Thymus (tissue), 11 donors: ENCODE measurements around the gene MEGF8. TPM values are rescaled to one million over a fixed set of nuclear protein-coding genes. Genes with fewer than 3 reads are reported as not detected.
A peak's percentile ranks its signal among the peaks of the same experiment; 100 is the strongest.

Source experiments
- DNase-seq, 9 donors: peaks; one replicate each; pipeline ENCODE4 v3.0.0-alpha.2; 2013; ENCODE audit warnings: low spot score in 9 of 9, low read depth in 6 of 9, missing footprints in 1 of 9
- H3K27ac ChIP-seq, 2 donors: one replicate each; pipeline ENCODE4 v1.5.1; 2013; ENCODE audit warnings: control low read depth in 1 of 2, low read depth in 1 of 2, low read length in 1 of 2, mild to moderate bottlenecking in 1 of 2, moderate library complexity in 1 of 2
- H3K27me3 ChIP-seq, 2 donors: one replicate each; pipeline ENCODE4 v1.5.1; 2013; ENCODE audit warnings: low read length in 1 of 2; ENCODE audit not compliant: control insufficient read depth in 2 of 2, insufficient read depth in 1 of 2
- H3K36me3 ChIP-seq, 2 donors: one replicate each; pipeline ENCODE4 v1.5.1; 2013; ENCODE audit warnings: low read length in 1 of 2, mild to moderate bottlenecking in 1 of 2, moderate library complexity in 1 of 2; ENCODE audit not compliant: control insufficient read depth in 2 of 2, insufficient read depth in 2 of 2
- H3K4me1 ChIP-seq, 2 donors: one replicate each; pipeline ENCODE4 v1.5.1; 2013; ENCODE audit warnings: low read length in 2 of 2; ENCODE audit not compliant: control insufficient read depth in 2 of 2, insufficient read depth in 2 of 2
- H3K4me3 ChIP-seq, 2 donors: one replicate each; pipeline ENCODE4 v1.5.1; 2013; ENCODE audit warnings: low read length in 2 of 2, control low read depth in 1 of 2, mild to moderate bottlenecking in 1 of 2
- H3K9me3 ChIP-seq, 2 donors: one replicate each; pipeline ENCODE4 v1.5.1; 2013; ENCODE audit warnings: low read length in 1 of 2, mild to moderate bottlenecking in 1 of 2; ENCODE audit not compliant: control insufficient read depth in 2 of 2, insufficient read depth in 1 of 2
- WGBS: extraction: QIAGEN DNeasy Blood & Tissue Kit; methylation state at CpG from one replicate; pipeline ENCODE4 v1.1.7; 2013; 5-methylcytosine and 5-hydroxymethylcytosine counted together
- polyA plus RNA-seq: library from polyadenylated mRNA; stranded (reverse); fragments of 200-250 nt; gene quantifications from one replicate; pipeline ENCODE4 v1.2.3, GENCODE V29; 2013
- total RNA-seq: library from RNA; stranded (reverse); fragments of 120-200 nt; gene quantifications from one replicate; pipeline ENCODE4 v1.2.4, GENCODE V29; 2013
- donor health status: healthy.

Gene MEGF8
- total and polyA plus RNA-seq, 2 donors: 2.7 to 5.5 TPM

GRCh38 chr19:42362891-42363440, 37.5 kb downstream of the MEGF8 start:
- H3K4me3 ChIP-seq: no peak overlapping the region
- peaks cover 0 to 10% of the 10 kb centered on the region in 2 donors for H3K36me3 ChIP-seq
- no peaks in the 10 kb centered on the region for H3K27me3 ChIP-seq
- no peaks in the 10 kb centered on the region for H3K4me1 ChIP-seq
- DNase-seq: no peak
- 98% methylated on average over 13 of the region's 13 CpGs for WGBS
- H3K9me3 ChIP-seq: peaks cover 0 to 9% of the 10 kb centered on the region in 2 donors
- no peak overlapping the region for H3K27ac ChIP-seq

GRCh38 chr19:42363614-42364346, 38.3 kb downstream of the MEGF8 start:
- WGBS: 94% methylated on average over 17 of the region's 17 CpGs
- peaks cover 0 to 10% of the 10 kb centered on the region in 2 donors for H3K36me3 ChIP-seq

GRCh38 chr19:42366673-42367072, 41.2 kb downstream of the MEGF8 start:
- no peak for DNase-seq
- Histone ChIP-seq H3K4me1 (no peaks in the 10 kb centered on the region), H3K27ac (no peak overlapping the region), H3K36me3 (peaks cover 0 to 10% of the 10 kb centered on the region in 2 donors), H3K4me3 (no peak overlapping the region), H3K9me3 (peaks cover 0 to 9% of the 10 kb centered on the region in 2 donors), H3K27me3 (no peaks in the 10 kb centered on the region)
- 95% methylated on average over 1 of the region's 1 CpG for WGBS

More at GRCh38 chr19:42363614-42364346, 38.3 kb downstream of the MEGF8 start:
- Histone ChIP-seq H3K9me3 (peaks cover 0 to 9% of the 10 kb centered on the region in 2 donors), H3K27me3 (no peaks in the 10 kb centered on the region), H3K4me1 (no peaks in the 10 kb centered on the region), H3K4me3 (no peak overlapping the region), H3K27ac (no peak overlapping the region)
- no peak for DNase-seq

GRCh38 chr19:42367929-42368328, 42.5 kb downstream of the MEGF8 start:
- Histone ChIP-seq H3K36me3 (peaks cover 0 to 10% of the 10 kb centered on the region in 2 donors), H3K27me3 (no peaks in the 10 kb centered on the region), H3K9me3 (peaks cover 0 to 9% of the 10 kb centered on the region in 2 donors), H3K27ac (no peak overlapping the region), H3K4me1 (no peaks in the 10 kb centered on the region), H3K4me3 (no peak overlapping the region)
- DNase-seq: no peak
- 98% methylated on average over 4 of the region's 4 CpGs for WGBS

- no peak for DNase-seq
- Histone ChIP-seq H3K27me3 (no peaks in the 10 kb centered on the region), H3K27ac (no peak overlapping the region), H3K4me1 (no peaks in the 10 kb centered on the region), H3K4me3 (no peak overlapping the region), H3K36me3 (peaks cover 0 to 7% of the 10 kb centered on the region in 2 donors), H3K9me3 (peaks cover 0 to 9% of the 10 kb centered on the region in 2 donors)
- WGBS: 98% methylated on average over 11 of the region's 11 CpGs
These were observed 42.9 kb downstream of the MEGF8 start for GRCh38 chr19:42368360-42368759.

- 97% methylated on average over 15 of the region's 15 CpGs for WGBS
- Histone ChIP-seq H3K27me3 (no peaks in the 10 kb centered on the region), H3K4me3 (no peak overlapping the region), H3K4me1 (no peaks in the 10 kb centered on the region), H3K27ac (no peak overlapping the region), H3K9me3 (peaks cover 0 to 7% of the 10 kb centered on the region in 2 donors), H3K36me3 (peaks cover 0 to 4% of the 10 kb centered on the region in 2 donors)
- no peak for DNase-seq
These were observed 43.3 kb downstream of the MEGF8 start for GRCh38 chr19:42368765-42369164.

- H3K27me3 ChIP-seq: no peaks in the 10 kb centered on the region
- WGBS: 98% methylated on average over 27 of the region's 27 CpGs
- no peaks in the 10 kb centered on the region for H3K9me3 ChIP-seq
- no peak for DNase-seq
- H3K36me3 ChIP-seq: no peaks in the 10 kb centered on the region
- H3K4me1 ChIP-seq: no peaks in the 10 kb centered on the region
- no peak overlapping the region for H3K4me3 ChIP-seq
- H3K27ac ChIP-seq: no peak overlapping the region
These were observed 44.1 kb downstream of the MEGF8 start for GRCh38 chr19:42369433-42370067.

GRCh38 chr19:42370068-42370520, 44.7 kb downstream of the MEGF8 start:
- no peak overlapping the region for H3K4me3 ChIP-seq
- H3K36me3 ChIP-seq: peaks cover 0 to 2% of the 10 kb centered on the region in 2 donors
- no peak overlapping the region for H3K27ac ChIP-seq
- no peaks in the 10 kb centered on the region for H3K4me1 ChIP-seq
- no peak for DNase-seq
- H3K9me3 ChIP-seq: no peaks in the 10 kb centered on the region
- no peaks in the 10 kb centered on the region for H3K27me3 ChIP-seq
- 96% methylated on average over 9 of the region's 9 CpGs for WGBS

GRCh38 chr19:42370626-42371175, 45.3 kb downstream of the MEGF8 start:
- Histone ChIP-seq H3K9me3 (no peaks in the 10 kb centered on the region), H3K4me1 (no peaks in the 10 kb centered on the region), H3K36me3 (peaks cover 0 to 8% of the 10 kb centered on the region in 2 donors), H3K4me3 (no peak overlapping the region), H3K27ac (no peak overlapping the region), H3K27me3 (no peaks in the 10 kb centered on the region)
- WGBS: 96% methylated on average over 12 of the region's 12 CpGs
- DNase-seq: peak in 4 of 9 donors; percentile 10 to 50 (median 28)
